ENCODE data around the gene ROS1.

GRCh38 chr6:117265410-117266256 is 160.1 kb downstream of the ROS1 start, which contains the start of gene VGLL2:
- no peak for TF ChIP-seq ZNF274 (IDR thresholded peaks at IDR 0.05; ENCODE audit: low read depth, low read length)
- TF ChIP-seq YY1 (IDR thresholded peaks at IDR 0.05; ENCODE audit: insufficient read depth, insufficient read length): no peak
- peak; percentile 75 for TF ChIP-seq SUZ12 (IDR thresholded peaks at IDR 0.05; ENCODE audit: extremely low read depth, insufficient read depth, insufficient read length)

All from NT2/D1 (cell line).